Measurements from ENCODE around the gene FAM156B.
A peak's percentile ranks its signal among the peaks of the same experiment; 100 is the strongest.
"Not testable (repeated sequence)": the region's sequence is repeated elsewhere in the genome, so short reads cannot be mapped to it uniquely, and the experiment has no call there.

The FAM156B gene

DNA sequence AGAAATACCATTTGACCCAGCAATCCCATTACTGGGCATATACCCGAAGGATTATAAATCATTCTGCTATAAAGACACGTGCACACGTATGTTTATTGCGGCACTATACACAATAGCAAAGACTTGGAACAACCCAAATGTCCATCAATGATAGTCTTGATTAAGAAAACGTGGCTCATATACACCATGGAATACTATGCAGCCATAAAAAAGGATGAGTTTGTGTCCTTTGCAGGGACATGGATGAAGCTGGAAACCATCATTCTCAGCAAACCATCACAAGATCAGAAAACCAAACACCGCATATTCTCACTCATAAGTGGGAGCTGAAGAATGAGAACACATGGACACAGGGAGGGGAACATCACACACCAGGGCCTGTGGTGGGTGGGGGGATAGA, 33.1 kb downstream of the FAM156B start:
- not testable (repeated sequence) for DNase-seq

- no peak for DNase-seq
Observed at GRCh38 chrX:52933213-52933612, 36.1 kb downstream of the FAM156B start.

GRCh38 chrX:52933976-52934703, 37.0 kb downstream of the FAM156B start:
- DNase-seq: peak; percentile 34

GRCh38 chrX:52934704-52935469, 37.8 kb downstream of the FAM156B start:
- peak; percentile 48 for DNase-seq

- DNase-seq: not testable (repeated sequence)
Observed at GRCh38 chrX:52935470-52935784, 38.3 kb downstream of the FAM156B start.

DNA sequence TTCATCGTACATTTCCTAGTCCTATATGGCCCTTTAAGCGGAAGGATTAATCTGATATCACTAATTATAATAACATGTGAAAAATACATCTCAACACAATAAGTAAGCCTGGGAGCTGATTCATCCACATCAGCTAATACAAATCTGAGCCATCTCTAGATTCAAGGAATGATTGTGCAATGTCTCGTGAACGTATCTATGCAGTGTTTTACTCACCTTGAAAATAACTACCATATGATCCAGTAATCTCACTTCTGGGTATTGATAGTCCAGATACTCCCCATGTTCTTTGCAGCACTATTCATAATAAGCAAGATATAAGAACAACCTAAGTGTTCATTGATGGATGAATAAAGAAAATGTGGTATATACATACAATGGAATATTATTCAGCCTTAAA, 43.6 kb downstream of the FAM156B start:
- not testable (repeated sequence) for DNase-seq

DNA sequence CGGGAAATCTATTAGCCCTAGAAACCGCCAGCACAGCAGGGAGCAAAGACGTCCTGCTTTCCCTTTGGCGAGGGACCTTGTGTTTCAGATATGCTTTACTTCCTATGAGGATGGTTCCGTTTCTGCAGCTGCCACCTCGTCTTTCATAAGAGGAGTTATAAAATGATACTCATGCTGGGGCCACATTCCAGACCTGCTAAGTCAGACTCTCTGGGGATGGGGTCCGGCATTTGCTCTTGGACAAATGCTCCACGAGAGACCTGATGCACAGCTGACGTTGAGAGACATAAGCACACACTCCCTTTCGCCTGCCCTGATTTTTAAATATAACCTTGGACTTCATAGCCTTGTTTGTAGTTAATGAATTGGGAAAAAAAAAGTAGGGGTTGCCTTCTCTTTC, 44.6 kb downstream of the FAM156B start:
- DNase-seq: not testable (repeated sequence)

- DNase-seq: not testable (repeated sequence)
Observed at GRCh38 chrX:52945838-52946494, 48.8 kb downstream of the FAM156B start.

DNA sequence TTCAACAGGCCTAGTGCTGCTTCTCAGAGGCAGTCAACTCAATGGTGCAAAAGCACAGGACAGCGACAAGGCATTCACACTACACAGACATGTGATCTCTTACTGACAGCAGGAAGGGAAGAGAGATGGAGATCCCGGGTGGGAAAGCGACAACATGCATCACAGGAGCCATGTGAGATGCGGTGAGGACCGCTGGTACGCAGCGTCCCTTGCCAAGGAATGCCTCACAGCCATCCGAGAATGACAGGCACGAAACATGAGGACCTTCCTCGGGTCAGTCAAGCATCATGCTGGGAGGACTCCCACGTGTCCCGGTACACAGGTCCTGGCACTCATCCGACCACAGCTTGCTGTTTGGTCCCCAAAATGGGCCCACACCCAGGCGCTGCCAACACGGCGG, 50.4 kb downstream of the FAM156B start:
- not testable (repeated sequence) for DNase-seq

DNA sequence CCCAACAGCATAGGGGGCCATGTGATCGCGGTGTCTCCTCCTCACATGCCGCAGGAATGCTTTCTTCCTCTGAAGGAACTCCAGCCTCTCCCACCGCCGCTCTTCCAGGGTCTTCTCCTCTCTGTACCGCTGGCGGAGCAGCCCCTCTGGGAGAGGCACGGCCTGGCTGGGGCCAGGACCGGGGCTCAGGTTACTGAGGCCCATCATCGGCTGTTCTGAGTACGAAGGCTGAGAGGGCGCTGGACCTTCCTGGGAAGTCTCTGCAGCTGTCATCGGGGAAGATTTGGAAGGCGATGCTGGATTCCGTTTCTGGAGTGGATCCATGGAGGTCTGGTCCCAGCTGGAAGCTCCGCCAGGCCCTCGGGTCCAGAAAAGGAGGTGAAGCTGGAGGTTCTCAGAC, 51.1 kb downstream of the FAM156B start:
- DNase-seq: not testable (repeated sequence)

DNA sequence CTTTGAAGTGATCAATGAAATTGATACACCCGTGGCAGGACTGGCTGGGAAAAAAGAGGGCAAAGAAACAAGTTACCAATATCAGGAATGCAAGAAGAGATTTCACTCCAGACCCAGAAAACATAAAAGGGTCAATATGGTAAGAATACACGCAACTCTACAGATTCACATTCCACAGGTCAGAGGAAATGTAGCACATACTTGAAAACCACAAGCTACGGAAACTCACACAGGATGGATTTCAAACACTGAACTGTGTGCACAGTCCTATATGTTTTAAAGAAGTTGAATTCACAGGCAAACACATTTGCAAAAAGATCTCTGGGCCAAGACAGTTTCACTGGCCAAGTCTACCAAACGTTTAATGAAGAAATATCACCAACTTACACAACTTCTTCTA, 52.2 kb downstream of the FAM156B start:
- not testable (repeated sequence) for DNase-seq

DNA sequence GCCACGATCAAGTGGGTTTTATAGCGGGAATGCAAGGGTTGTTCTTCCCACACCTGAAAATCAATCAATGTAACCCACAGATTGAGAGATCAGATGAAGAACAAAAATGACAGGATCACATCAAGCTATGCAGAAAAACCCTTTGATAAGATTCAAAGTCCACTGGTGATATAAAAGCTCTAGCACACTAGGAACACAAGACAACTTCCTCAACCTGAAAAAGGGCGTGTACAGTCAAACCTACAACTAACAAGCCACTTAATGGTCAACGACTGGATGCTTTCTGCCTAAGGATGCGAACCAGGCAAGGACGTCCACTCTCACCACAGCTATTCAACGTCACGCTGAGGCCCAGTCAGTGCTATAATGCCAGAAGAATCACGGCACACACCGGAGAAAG, 52.8 kb downstream of the FAM156B start:
- not testable (repeated sequence) for DNase-seq
